DOHH2 (cell line): ENCODE results near the gene NOCT.

Experiments used
- H3F3A ChIP-seq: fragments of 200-600 bp; sonication (generic), shearing (Covaris generic); 2 replicates; pipeline ENCODE4 v1.6.0; 2016; ENCODE audit warnings: antibody characterized with exemption, mild to moderate bottlenecking; ENCODE audit not compliant: control insufficient read depth, insufficient read depth
- H3K27ac ChIP-seq: fragments of 200-600 bp; sonication (generic); 2 replicates; pipeline ENCODE4 v1.5.1; 2014; ENCODE audit warnings: low read depth, mild to moderate bottlenecking, low read length, moderate library complexity
- H3K27me3 ChIP-seq: fragments of 200-600 bp; sonication (generic); 2 replicates; pipeline ENCODE4 v1.6.1; 2014; ENCODE audit warnings: mild to moderate bottlenecking, low read length, mixed read lengths; ENCODE audit not compliant: control insufficient read depth
- H3K36me3 ChIP-seq: fragments of 200-600 bp; sonication (generic); 2 replicates; pipeline ENCODE4 v1.6.1; 2014; ENCODE audit warnings: mild to moderate bottlenecking, low read length, moderate library complexity, mixed read lengths; ENCODE audit not compliant: control insufficient read depth
- H3K4me1 ChIP-seq: fragments of 200-600 bp; sonication (generic); 2 replicates; pipeline ENCODE4 v1.6.1; 2014; ENCODE audit warnings: mild to moderate bottlenecking, low read length, mixed read lengths; ENCODE audit not compliant: control insufficient read depth
- H3K4me2 ChIP-seq: fragments of 200-600 bp; sonication (generic); 2 replicates; pipeline ENCODE4 v1.6.0; 2014; ENCODE audit warnings: mild to moderate bottlenecking, low read length, moderate library complexity
- H3K4me3 ChIP-seq: fragments of 200-600 bp; sonication (generic); 2 replicates; pipeline ENCODE4 v1.5.1; 2014; ENCODE audit warnings: mild to moderate bottlenecking, low read length, mixed read lengths
- H3K79me2 ChIP-seq: fragments of 200-600 bp; sonication (generic); 2 replicates; pipeline ENCODE4 v1.6.1; 2014; ENCODE audit warnings: mild to moderate bottlenecking, low read length, mixed read lengths; ENCODE audit not compliant: control insufficient read depth
- H3K9me2 ChIP-seq: fragments of 200-600 bp; sonication (generic); replicated peaks from 2 replicates; pipeline ENCODE4 v1.6.1; 2014; ENCODE audit warnings: mild to moderate bottlenecking, low read length, mixed read lengths; ENCODE audit not compliant: control insufficient read depth
- H3K9me3 ChIP-seq: fragments of 200-600 bp; sonication (generic); 2 replicates; pipeline ENCODE4 v1.6.1; 2014; ENCODE audit warnings: antibody characterized with exemption, low read length, mixed read lengths; ENCODE audit not compliant: control insufficient read depth, insufficient read depth
- H4K20me1 ChIP-seq: fragments of 200-600 bp; sonication (generic); 2 replicates; pipeline ENCODE4 v1.6.0; 2014; ENCODE audit warnings: low read depth, mild to moderate bottlenecking, antibody characterized with exemption, low read length, moderate library complexity; ENCODE audit not compliant: control insufficient read depth, insufficient read depth
- CTCF ChIP-seq: fragments of 200-600 bp; sonication (generic); IDR thresholded peaks from one replicate; pipeline ENCODE4 v1.5.1; 2014; ENCODE audit warnings: antibody characterized with exemption, mild to moderate bottlenecking, low read depth, low read length; ENCODE audit not compliant: poor library complexity, severe bottlenecking
- EZH2phosphoT487 ChIP-seq: fragments of 200-600 bp; sonication (generic); IDR thresholded peaks from 2 replicates; pipeline ENCODE4 v1.6.1; 2017; ENCODE audit warnings: borderline replicate concordance, mild to moderate bottlenecking, antibody characterized with exemption, low read length, moderate library complexity, mixed read lengths

The NOCT gene

GRCh38 chr4:139017861-139018260, 2.3 kb downstream of the NOCT start:
- H3K4me1 ChIP-seq = peaks cover 52% of the 10 kb centered on the region
- no peak for TF ChIP-seq CTCF
- no peak for TF ChIP-seq EZH2phosphoT487
- H3K79me2 ChIP-seq = peaks cover 73% of the 10 kb centered on the region
- no peaks in the 10 kb centered on the region for H3K27me3 ChIP-seq
- no peak overlapping the region for H3K27ac ChIP-seq
- H3K4me3 ChIP-seq = peak overlapping the region; percentile 42
- H4K20me1 ChIP-seq = peaks cover 18% of the 10 kb centered on the region; the same call in 1 of the 2 replicates
- H3K9me3 ChIP-seq = no peaks in the 10 kb centered on the region
- H3K4me2 ChIP-seq = peak overlapping the region; percentile 81
- H3K9me2 ChIP-seq = no peaks in the 10 kb centered on the region
- H3K36me3 ChIP-seq = peaks cover 22% of the 10 kb centered on the region
- H3F3A ChIP-seq = no peaks in the 10 kb centered on the region

GRCh38 chr4:139018501-139018900, 2.9 kb downstream of the NOCT start:
- Histone ChIP-seq H3K9me3 (no peaks in the 10 kb centered on the region), H4K20me1 (peaks cover 18% of the 10 kb centered on the region; the same call in 1 of the 2 replicates), H3K4me1 (peaks cover 52% of the 10 kb centered on the region), H3K27me3 (no peaks in the 10 kb centered on the region), H3K4me3 (peak overlapping the region; percentile 42), H3K27ac (no peak overlapping the region), H3K4me2 (peak overlapping the region; percentile 81), H3K79me2 (peaks cover 79% of the 10 kb centered on the region), H3K36me3 (peaks cover 22% of the 10 kb centered on the region), H3K9me2 (no peaks in the 10 kb centered on the region), H3F3A (no peaks in the 10 kb centered on the region)
- TF ChIP-seq CTCF (no peak), EZH2phosphoT487 (no peak)

- Histone ChIP-seq H3K27ac (no peak overlapping the region), H3K9me2 (no peaks in the 10 kb centered on the region), H3K36me3 (peaks cover 22% of the 10 kb centered on the region), H3K79me2 (peaks cover 86% of the 10 kb centered on the region), H3K4me1 (peaks cover 51% of the 10 kb centered on the region), H3K27me3 (no peaks in the 10 kb centered on the region), H3F3A (no peaks in the 10 kb centered on the region), H3K4me3 (no peak overlapping the region), H4K20me1 (peaks cover 18% of the 10 kb centered on the region; the same call in 1 of the 2 replicates), H3K4me2 (peak overlapping the region; percentile 19; the same call in 1 of the 2 replicates), H3K9me3 (no peaks in the 10 kb centered on the region)
- TF ChIP-seq CTCF (no peak), EZH2phosphoT487 (no peak)
Observed at GRCh38 chr4:139018971-139019758, 3.6 kb downstream of the NOCT start.
